Activated CD8-positive, alpha-beta memory T cell treated with anti-CD3 and anti-CD28 coated beads, Interleukin-2, amount 50 U/mL, for 48 hours (primary cell): Measurements from ENCODE around the gene LRRC66.

Experiments
- DNase-seq: peaks from one replicate; pipeline ENCODE4 v3.0.0-alpha.2; 2020

Gene LRRC66

GRCh38 chr4:52006887-52007286 lies 13.3 kb downstream of the LRRC66 start:
- DNase-seq: no peak

- DNase-seq: no peak
Measured at GRCh38 chr4:52005604-52006273, 14.4 kb downstream of the LRRC66 start.

- DNase-seq: no peak
Measured at GRCh38 chr4:52004414-52004813, 15.7 kb downstream of the LRRC66 start.

GRCh38 chr4:52001616-52002015 lies 18.5 kb downstream of the LRRC66 start:
- DNase-seq: no peak

- DNase-seq: no peak
Measured at GRCh38 chr4:51999250-51999649, 20.9 kb downstream of the LRRC66 start.

- DNase-seq: no peak
Measured at GRCh38 chr4:51998837-51999236, 21.3 kb downstream of the LRRC66 start.

- no peak for DNase-seq
Measured at GRCh38 chr4:51997647-51998046, 22.5 kb downstream of the LRRC66 start.

GRCh38 chr4:51995647-51996220 lies 24.4 kb downstream of the LRRC66 start:
- DNase-seq: no peak

- no peak for DNase-seq
Measured at GRCh38 chr4:51965862-51966261, 54.3 kb downstream of the LRRC66 start.

- no peak for DNase-seq
Measured at GRCh38 chr4:51963841-51964517, 56.2 kb downstream of the LRRC66 start.

- no peak for DNase-seq
Measured at GRCh38 chr4:51960486-51960885, 59.7 kb downstream of the LRRC66 start.

GRCh38 chr4:51958199-51958968 lies 61.8 kb downstream of the LRRC66 start:
- no peak for DNase-seq
